ENCODE measurements around the gene DNHD1.

GRCh38 chr11:6572215-6572614 is 75.1 kb downstream of the DNHD1 start:
- TF ChIP-seq CTCF (conservative IDR thresholded peaks at IDR 0.05; ENCODE audit: low read length) (no peak), EZH2phosphoT487 (IDR thresholded peaks at IDR 0.05; ENCODE audit: borderline replicate concordance) (no peak)

Data from Loucy (cell line).